A549 (cell line): ENCODE results near the gene INHBA.

Experiments
- ESRRA ChIP-seq: fragments of 150-350 bp; IDR thresholded peaks from 2 replicates; pipeline ENCODE4 v1.6.1; 2014; ENCODE audit warnings: mild to moderate bottlenecking, low read length, borderline replicate concordance
- HOXA7 ChIP-seq: fragments of 250-450 bp; sonication (Bioruptor Pico); IDR thresholded peaks from 2 replicates; pipeline ENCODE4 v1.5.0; 2020; ENCODE audit warnings: mild to moderate bottlenecking, moderate library complexity
- JUN ChIP-seq, 2 experiments: fragments of >200 bp; sonication (Bioruptor Twin); formaldehyde crosslinking; IDR thresholded peaks; 2 replicates in 1 of 2; 3 replicates in 1 of 2; pipeline ENCODE4 v1.6.1; 2016 to 2017
- JUNB ChIP-seq: fragments of >200 bp; sonication (Bioruptor Twin); formaldehyde crosslinking; IDR thresholded peaks from 2 replicates; pipeline ENCODE4 v1.6.1; 2016
- KDM1A ChIP-seq: fragments of 200-600 bp; sonication (generic); IDR thresholded peaks from 2 replicates; pipeline ENCODE4 v1.6.1; 2016; ENCODE audit warnings: low read depth, mild to moderate bottlenecking
- KDM5A ChIP-seq: fragments of 200-600 bp; sonication (generic); IDR thresholded peaks from 2 replicates; pipeline ENCODE4 v1.6.1; 2016; ENCODE audit warnings: antibody characterized with exemption, mild to moderate bottlenecking
- MAZ ChIP-seq: fragments of 150-350 bp; IDR thresholded peaks from 2 replicates; pipeline ENCODE4 v1.6.1; 2014; ENCODE audit warnings: antibody characterized with exemption, low read depth, low read length, borderline replicate concordance
- POLR2A ChIP-seq: IDR thresholded peaks from 2 replicates; pipeline ENCODE4 v1.6.1; 2012; ENCODE audit warnings: mild to moderate bottlenecking, low read length
- RNF2 ChIP-seq: fragments of 200-600 bp; sonication (generic); IDR thresholded peaks from 2 replicates; pipeline ENCODE4 v1.6.1; 2016; ENCODE audit warnings: low read depth, mild to moderate bottlenecking, antibody characterized with exemption, moderate library complexity, borderline replicate concordance
- ZSCAN20 ChIP-seq: fragments of 250-450 bp; sonication (Bioruptor Pico); IDR thresholded peaks from 2 replicates; pipeline ENCODE4 v1.8.0; 2022; ENCODE audit warnings: mild to moderate bottlenecking, moderate library complexity
- TF ChIP-seq, protein P1 (sequence below): IDR thresholded peaks from 2 replicates; pipeline ENCODE4 v1.6.1; 2012
- TF ChIP-seq, protein P2 (sequence below): fragments of >200 bp; sonication (Bioruptor Twin); formaldehyde crosslinking; IDR thresholded peaks from 3 replicates; pipeline ENCODE4 v1.5.1; 2016
- TF ChIP-seq, protein P3 (sequence below): fragments of 200-600 bp; sonication (generic); IDR thresholded peaks from 2 replicates; pipeline ENCODE4 v1.6.1; 2016; ENCODE audit warnings: antibody characterized with exemption, mild to moderate bottlenecking, moderate library complexity
- TF ChIP-seq, protein P4 (sequence below): IDR thresholded peaks from 2 replicates; pipeline ENCODE4 v1.6.1; 2012

DNA sequence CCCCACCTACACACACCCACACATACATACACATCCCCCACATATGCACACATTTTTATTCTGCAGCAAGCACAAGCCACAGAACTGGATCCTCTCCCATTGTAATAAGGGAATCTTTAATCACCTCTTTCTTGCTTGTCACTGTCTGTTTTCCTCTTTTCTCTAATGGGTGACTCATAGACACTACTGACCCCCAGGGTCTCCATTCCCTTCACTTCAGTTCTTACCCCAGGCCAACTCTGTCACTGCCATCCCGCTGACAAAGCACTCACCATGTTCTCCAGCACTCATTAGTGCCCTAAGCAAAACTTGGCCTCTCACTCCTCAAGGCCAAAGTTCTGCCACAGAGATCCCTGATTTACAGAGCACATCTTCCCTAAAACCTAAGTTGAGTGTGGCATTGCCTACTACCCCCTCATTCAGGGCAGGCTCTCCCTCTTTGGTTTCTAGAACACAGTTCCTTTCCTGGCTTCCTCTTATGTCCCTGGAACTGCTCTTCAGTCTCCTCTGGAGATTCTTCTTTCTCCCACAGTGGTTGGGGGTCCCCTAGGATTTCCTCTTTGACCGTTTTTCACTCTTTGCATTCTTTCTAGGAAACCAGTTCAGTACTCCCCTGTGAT is 39.6 kb upstream of the INHBA start:
- TF ChIP-seq JUN (IDR thresholded peaks at IDR 0.05) (no peak), MAZ (no peak), KDM5A (no peak), POLR2A (no peak), JUNB (no peak), ESRRA (no peak), RNF2 (no peak), HOXA7 (CRISPR knock-in tag) (no peak), ZSCAN20 (CRISPR knock-in tag) (no peak), KDM1A (no peak)
- TF ChIP-seq, protein P1, sequence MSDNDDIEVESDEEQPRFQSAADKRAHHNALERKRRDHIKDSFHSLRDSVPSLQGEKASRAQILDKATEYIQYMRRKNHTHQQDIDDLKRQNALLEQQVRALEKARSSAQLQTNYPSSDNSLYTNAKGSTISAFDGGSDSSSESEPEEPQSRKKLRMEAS = no peak
- TF ChIP-seq, protein P2, sequence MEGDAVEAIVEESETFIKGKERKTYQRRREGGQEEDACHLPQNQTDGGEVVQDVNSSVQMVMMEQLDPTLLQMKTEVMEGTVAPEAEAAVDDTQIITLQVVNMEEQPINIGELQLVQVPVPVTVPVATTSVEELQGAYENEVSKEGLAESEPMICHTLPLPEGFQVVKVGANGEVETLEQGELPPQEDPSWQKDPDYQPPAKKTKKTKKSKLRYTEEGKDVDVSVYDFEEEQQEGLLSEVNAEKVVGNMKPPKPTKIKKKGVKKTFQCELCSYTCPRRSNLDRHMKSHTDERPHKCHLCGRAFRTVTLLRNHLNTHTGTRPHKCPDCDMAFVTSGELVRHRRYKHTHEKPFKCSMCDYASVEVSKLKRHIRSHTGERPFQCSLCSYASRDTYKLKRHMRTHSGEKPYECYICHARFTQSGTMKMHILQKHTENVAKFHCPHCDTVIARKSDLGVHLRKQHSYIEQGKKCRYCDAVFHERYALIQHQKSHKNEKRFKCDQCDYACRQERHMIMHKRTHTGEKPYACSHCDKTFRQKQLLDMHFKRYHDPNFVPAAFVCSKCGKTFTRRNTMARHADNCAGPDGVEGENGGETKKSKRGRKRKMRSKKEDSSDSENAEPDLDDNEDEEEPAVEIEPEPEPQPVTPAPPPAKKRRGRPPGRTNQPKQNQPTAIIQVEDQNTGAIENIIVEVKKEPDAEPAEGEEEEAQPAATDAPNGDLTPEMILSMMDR = no peak
- TF ChIP-seq, protein P3, sequence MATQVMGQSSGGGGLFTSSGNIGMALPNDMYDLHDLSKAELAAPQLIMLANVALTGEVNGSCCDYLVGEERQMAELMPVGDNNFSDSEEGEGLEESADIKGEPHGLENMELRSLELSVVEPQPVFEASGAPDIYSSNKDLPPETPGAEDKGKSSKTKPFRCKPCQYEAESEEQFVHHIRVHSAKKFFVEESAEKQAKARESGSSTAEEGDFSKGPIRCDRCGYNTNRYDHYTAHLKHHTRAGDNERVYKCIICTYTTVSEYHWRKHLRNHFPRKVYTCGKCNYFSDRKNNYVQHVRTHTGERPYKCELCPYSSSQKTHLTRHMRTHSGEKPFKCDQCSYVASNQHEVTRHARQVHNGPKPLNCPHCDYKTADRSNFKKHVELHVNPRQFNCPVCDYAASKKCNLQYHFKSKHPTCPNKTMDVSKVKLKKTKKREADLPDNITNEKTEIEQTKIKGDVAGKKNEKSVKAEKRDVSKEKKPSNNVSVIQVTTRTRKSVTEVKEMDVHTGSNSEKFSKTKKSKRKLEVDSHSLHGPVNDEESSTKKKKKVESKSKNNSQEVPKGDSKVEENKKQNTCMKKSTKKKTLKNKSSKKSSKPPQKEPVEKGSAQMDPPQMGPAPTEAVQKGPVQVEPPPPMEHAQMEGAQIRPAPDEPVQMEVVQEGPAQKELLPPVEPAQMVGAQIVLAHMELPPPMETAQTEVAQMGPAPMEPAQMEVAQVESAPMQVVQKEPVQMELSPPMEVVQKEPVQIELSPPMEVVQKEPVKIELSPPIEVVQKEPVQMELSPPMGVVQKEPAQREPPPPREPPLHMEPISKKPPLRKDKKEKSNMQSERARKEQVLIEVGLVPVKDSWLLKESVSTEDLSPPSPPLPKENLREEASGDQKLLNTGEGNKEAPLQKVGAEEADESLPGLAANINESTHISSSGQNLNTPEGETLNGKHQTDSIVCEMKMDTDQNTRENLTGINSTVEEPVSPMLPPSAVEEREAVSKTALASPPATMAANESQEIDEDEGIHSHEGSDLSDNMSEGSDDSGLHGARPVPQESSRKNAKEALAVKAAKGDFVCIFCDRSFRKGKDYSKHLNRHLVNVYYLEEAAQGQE = no peak
- TF ChIP-seq, protein P4, sequence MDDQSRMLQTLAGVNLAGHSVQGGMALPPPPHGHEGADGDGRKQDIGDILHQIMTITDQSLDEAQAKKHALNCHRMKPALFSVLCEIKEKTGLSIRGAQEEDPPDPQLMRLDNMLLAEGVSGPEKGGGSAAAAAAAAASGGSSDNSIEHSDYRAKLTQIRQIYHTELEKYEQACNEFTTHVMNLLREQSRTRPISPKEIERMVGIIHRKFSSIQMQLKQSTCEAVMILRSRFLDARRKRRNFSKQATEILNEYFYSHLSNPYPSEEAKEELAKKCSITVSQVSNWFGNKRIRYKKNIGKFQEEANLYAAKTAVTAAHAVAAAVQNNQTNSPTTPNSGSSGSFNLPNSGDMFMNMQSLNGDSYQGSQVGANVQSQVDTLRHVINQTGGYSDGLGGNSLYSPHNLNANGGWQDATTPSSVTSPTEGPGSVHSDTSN = no peak
